ENCODE measurements around the gene ORC1.

Gene ORC1

GRCh38 chr1:52404116-52404974, at the start of gene ORC1, which contains the start of gene PRPF38A:
ORC1 (minus strand) TSS chr1:52404423; CDS start chr1:52402223, 2,200 bp downstream.
PRPF38A (plus strand) TSS chr1:52404602; CDS start chr1:52404750, 148 bp downstream.
- peak within 1 kb of the TSS; percentile 98 for H3K4me3 ChIP-seq (ENCODE audit: control insufficient read depth, low read depth, low read length)
- DNase-seq (ENCODE audit: low read depth) = peak; percentile 96
- peak; percentile 60 for TF ChIP-seq CTCF (conservative IDR thresholded peaks at IDR 0.05; ENCODE audit: control insufficient read depth, insufficient read depth, low read depth, low read length)

- H3K4me3 ChIP-seq (ENCODE audit: control insufficient read depth, low read depth, low read length) = no peak overlapping the region
- no peak for DNase-seq (ENCODE audit: low read depth)
- TF ChIP-seq CTCF (conservative IDR thresholded peaks at IDR 0.05; ENCODE audit: control insufficient read depth, insufficient read depth, low read depth, low read length) = no peak
These were observed 40.2 kb upstream of the ORC1 start for GRCh38 chr1:52444463-52444862.

- no peak overlapping the region for H3K4me3 ChIP-seq (ENCODE audit: control insufficient read depth, low read depth, low read length)
- no peak for DNase-seq (ENCODE audit: low read depth)
- no peak for TF ChIP-seq CTCF (conservative IDR thresholded peaks at IDR 0.05; ENCODE audit: control insufficient read depth, insufficient read depth, low read depth, low read length)
These were observed 35.8 kb upstream of the ORC1 start for GRCh38 chr1:52439976-52440375.

- DNase-seq (ENCODE audit: low read depth) = no peak
- no peak overlapping the region for H3K4me3 ChIP-seq (ENCODE audit: control insufficient read depth, low read depth, low read length)
- no peak for TF ChIP-seq CTCF (conservative IDR thresholded peaks at IDR 0.05; ENCODE audit: control insufficient read depth, insufficient read depth, low read depth, low read length)
These were observed 32.6 kb upstream of the ORC1 start for GRCh38 chr1:52436817-52437216.

- no peak for DNase-seq (ENCODE audit: low read depth)
- H3K4me3 ChIP-seq (ENCODE audit: control insufficient read depth, low read depth, low read length) = no peak overlapping the region
- TF ChIP-seq CTCF (conservative IDR thresholded peaks at IDR 0.05; ENCODE audit: control insufficient read depth, insufficient read depth, low read depth, low read length) = no peak
These were observed 31.4 kb upstream of the ORC1 start for GRCh38 chr1:52435650-52436049.

GRCh38 chr1:52435211-52435610, 31.0 kb upstream of the ORC1 start:
- no peak for DNase-seq (ENCODE audit: low read depth)
- H3K4me3 ChIP-seq (ENCODE audit: control insufficient read depth, low read depth, low read length) = no peak overlapping the region
- TF ChIP-seq CTCF (conservative IDR thresholded peaks at IDR 0.05; ENCODE audit: control insufficient read depth, insufficient read depth, low read depth, low read length) = no peak
